ENCODE results near the gene DYNLRB1. TPM values are rescaled to one million over a fixed set of nuclear protein-coding genes. Genes with fewer than 3 reads are reported as not detected.
A peak's percentile ranks its signal among the peaks of the same experiment; 100 is the strongest.
"Not testable (repeated sequence)": the region's sequence is repeated elsewhere in the genome, so short reads cannot be mapped to it uniquely, and the experiment has no call there.

Gene DYNLRB1
- total RNA-seq, 1 donor from 2014 or later: 193 TPM

DNA sequence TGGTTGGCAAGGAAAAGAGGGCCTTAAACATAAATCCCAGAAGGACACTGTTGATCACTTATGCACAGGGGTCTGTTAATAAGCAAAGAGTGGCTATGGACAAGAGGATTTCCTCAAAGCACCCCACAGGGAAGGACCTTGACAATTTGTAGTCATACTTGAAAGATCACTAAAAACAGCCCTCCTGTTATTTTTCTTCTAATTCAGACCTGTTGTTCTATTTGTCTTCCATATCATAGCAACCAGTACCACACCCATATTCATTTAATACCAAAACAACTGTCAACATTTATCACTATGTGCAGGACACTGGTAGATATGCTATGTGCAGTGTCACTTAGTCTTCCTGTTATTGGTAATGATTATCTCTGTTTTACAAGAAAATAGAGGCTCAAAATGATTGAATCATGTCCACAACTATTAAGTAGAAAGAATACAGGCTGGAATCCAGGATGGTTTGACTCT, 3.2 kb upstream of the DYNLRB1 start:
- H3K4me3 ChIP-seq (ENCODE audit: low read depth, low read length): no peak overlapping the region
- TF ChIP-seq, protein P1, sequence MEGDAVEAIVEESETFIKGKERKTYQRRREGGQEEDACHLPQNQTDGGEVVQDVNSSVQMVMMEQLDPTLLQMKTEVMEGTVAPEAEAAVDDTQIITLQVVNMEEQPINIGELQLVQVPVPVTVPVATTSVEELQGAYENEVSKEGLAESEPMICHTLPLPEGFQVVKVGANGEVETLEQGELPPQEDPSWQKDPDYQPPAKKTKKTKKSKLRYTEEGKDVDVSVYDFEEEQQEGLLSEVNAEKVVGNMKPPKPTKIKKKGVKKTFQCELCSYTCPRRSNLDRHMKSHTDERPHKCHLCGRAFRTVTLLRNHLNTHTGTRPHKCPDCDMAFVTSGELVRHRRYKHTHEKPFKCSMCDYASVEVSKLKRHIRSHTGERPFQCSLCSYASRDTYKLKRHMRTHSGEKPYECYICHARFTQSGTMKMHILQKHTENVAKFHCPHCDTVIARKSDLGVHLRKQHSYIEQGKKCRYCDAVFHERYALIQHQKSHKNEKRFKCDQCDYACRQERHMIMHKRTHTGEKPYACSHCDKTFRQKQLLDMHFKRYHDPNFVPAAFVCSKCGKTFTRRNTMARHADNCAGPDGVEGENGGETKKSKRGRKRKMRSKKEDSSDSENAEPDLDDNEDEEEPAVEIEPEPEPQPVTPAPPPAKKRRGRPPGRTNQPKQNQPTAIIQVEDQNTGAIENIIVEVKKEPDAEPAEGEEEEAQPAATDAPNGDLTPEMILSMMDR (conservative IDR thresholded peaks at IDR 0.05; ENCODE audit: low read depth, low read length): no peak
- no peak for DNase-seq (ENCODE audit: low read depth)

DNA sequence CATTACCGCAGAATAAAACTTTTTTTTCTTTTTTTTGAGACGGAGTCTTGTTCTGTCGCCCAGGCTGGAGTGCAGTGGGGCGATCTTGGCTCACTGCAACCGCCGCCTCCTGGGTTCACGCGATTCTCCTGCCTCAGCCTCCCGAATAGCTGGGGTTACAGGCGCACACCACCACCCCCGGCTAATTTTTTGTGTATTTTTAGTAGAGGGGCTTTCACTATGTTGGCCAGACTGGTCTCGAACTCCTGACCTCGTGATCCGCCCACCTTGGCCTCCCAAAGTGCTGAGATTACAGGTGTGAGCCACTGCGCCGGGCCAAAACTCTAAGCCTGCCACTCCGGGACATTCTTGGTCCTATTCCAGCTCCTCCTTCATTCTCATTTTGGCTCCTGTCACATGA, 2.2 kb upstream of the DYNLRB1 start:
- not testable (repeated sequence) for DNase-seq (ENCODE audit: low read depth); H3K4me3 ChIP-seq (ENCODE audit: low read depth, low read length)

DNA sequence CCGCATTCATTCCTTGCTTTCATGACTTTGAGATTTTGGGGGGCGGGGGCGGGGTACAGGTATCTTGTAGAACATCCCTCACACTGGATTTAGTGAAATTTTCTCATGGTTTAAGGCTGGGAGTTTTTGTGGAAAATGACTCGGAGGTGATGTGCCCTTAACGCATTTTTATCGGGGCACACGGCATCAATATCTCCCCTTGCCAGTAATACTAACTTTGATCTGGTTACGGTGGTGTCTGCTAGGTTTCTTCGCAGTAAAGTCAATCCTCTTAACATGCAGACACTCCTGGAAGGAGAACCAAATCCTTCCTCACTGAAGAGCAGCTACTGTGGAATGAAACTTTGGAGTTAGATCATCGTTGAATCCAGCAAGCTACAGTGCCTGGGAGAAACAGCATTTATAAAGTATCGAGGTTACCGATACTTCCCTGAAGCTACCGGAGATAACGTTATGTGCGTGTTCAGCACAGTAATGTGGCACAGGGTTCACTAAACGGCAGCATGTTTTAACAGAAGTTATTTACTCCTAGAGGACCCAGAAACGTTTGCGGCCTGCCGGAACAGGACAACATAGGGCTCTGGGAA, 1.2 kb upstream of the DYNLRB1 start:
- H3K4me3 ChIP-seq (ENCODE audit: low read depth, low read length): peak overlapping the region; percentile 81
- TF ChIP-seq, protein P1 (conservative IDR thresholded peaks at IDR 0.05; ENCODE audit: low read depth, low read length): no peak
- DNase-seq (ENCODE audit: low read depth): no peak

GRCh38 chr20:34515484-34516246, 557 bp upstream of the DYNLRB1 start:
- TF ChIP-seq, protein P1 (conservative IDR thresholded peaks at IDR 0.05; ENCODE audit: low read depth, low read length): no peak
- H3K4me3 ChIP-seq (ENCODE audit: low read depth, low read length): peak overlapping the region; percentile 81
- no peak for DNase-seq (ENCODE audit: low read depth)

DNA sequence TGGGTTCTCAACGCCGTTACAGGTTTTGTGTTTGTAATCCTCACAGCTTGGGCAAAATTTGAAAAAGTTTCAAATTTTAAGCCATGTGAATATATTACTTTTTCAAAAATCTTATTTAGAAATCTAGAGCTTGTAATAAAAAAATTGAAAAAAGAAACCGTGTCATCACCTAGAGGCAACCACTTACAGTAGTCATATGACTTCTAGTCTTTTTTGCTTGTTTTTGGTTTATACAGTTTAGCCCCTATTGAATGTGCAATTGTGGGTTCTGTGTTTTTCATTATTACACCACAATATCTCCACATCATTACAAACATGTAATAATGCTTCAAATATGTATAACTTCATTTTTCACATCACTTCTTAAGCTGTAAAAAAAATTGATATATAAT, 888 bp downstream of the DYNLRB1 start:
- TF ChIP-seq, protein P1 (conservative IDR thresholded peaks at IDR 0.05; ENCODE audit: low read depth, low read length): no peak
- DNase-seq (ENCODE audit: low read depth): no peak
- peak overlapping the region; percentile 81 for H3K4me3 ChIP-seq (ENCODE audit: low read depth, low read length)

DNA sequence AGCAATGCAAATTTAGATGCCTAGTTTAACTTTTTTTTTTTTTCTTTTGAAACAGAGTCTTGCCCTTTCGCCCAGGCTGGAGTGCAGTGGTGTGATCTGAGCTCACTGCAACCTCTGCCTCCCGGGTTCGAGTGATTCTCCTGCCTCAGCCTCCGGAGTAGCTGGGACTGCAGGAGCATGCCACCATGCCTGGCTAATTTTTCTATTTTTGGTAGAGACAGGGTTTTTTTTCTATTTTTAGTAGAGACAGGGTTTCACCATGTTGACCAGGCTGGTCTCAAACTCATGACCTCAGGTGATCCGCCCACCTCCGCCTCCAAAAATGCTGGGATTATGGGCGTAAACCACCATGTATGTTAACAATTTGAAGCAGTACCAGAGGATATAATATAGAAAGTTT, 2.6 kb downstream of the DYNLRB1 start:
- DNase-seq (ENCODE audit: low read depth); H3K4me3 ChIP-seq (ENCODE audit: low read depth, low read length): not testable (repeated sequence)

- not testable (repeated sequence) for H3K4me3 ChIP-seq (ENCODE audit: low read depth, low read length); DNase-seq (ENCODE audit: low read depth)
These were observed 3.6 kb downstream of the DYNLRB1 start for GRCh38 chr20:34519841-34520240.

GRCh38 chr20:34522969-34523871, 7.0 kb downstream of the DYNLRB1 start:
- DNase-seq (ENCODE audit: low read depth): no peak
- H3K4me3 ChIP-seq (ENCODE audit: low read depth, low read length): no peak overlapping the region
- TF ChIP-seq, protein P1 (conservative IDR thresholded peaks at IDR 0.05; ENCODE audit: low read depth, low read length): peak; percentile 72
